Retinal pigment epithelial cell (primary cell): Measurements from ENCODE around the gene PNMA6E.

Experiments
- DNase-seq: peaks from one replicate; pipeline ENCODE4 v3.0.0-alpha.2; 2010; ENCODE audit warnings: low read depth
- H3K4me3 ChIP-seq: 2 replicates; pipeline ENCODE4 v1.5.1; 2011; ENCODE audit warnings: mild to moderate bottlenecking, low read length, control low read depth, moderate library complexity
- TF ChIP-seq, protein P1 (sequence below): conservative IDR thresholded peaks from 2 replicates; pipeline ENCODE4 v1.5.1; 2011; ENCODE audit warnings: low read depth, low read length, control low read depth, inconsistent platforms

Gene PNMA6E

GRCh38 chrX:153361781-153362397 is 39.3 kb downstream of the PNMA6E start:
- DNase-seq = peak; percentile 62
- TF ChIP-seq, protein P1, sequence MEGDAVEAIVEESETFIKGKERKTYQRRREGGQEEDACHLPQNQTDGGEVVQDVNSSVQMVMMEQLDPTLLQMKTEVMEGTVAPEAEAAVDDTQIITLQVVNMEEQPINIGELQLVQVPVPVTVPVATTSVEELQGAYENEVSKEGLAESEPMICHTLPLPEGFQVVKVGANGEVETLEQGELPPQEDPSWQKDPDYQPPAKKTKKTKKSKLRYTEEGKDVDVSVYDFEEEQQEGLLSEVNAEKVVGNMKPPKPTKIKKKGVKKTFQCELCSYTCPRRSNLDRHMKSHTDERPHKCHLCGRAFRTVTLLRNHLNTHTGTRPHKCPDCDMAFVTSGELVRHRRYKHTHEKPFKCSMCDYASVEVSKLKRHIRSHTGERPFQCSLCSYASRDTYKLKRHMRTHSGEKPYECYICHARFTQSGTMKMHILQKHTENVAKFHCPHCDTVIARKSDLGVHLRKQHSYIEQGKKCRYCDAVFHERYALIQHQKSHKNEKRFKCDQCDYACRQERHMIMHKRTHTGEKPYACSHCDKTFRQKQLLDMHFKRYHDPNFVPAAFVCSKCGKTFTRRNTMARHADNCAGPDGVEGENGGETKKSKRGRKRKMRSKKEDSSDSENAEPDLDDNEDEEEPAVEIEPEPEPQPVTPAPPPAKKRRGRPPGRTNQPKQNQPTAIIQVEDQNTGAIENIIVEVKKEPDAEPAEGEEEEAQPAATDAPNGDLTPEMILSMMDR = no peak
- H3K4me3 ChIP-seq = no peak overlapping the region

DNA sequence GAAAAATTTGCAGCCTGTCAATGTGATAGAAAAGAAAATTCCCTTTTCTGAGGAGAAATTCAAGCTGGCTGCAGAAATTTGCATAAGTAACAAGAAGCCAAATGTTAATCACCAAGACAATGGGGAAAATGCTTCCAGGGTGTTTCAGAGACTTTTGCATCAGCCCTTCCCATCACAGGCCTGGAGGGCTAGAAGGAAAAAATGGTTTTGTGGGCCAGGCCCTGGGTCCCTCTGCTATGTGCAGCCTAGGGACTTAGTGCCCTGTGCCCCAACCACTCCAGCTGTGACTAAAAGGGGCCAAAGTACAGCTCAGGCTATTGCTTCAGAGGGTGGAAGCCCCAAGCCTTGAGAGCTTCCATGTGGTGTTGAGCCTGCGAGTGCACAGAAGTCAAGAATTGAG is 43.3 kb downstream of the PNMA6E start:
- no peak for DNase-seq
- no peak overlapping the region for H3K4me3 ChIP-seq
- TF ChIP-seq, protein P1 = no peak

GRCh38 chrX:153353416-153353815 is 47.7 kb downstream of the PNMA6E start:
- no peak overlapping the region for H3K4me3 ChIP-seq
- no peak for DNase-seq
- TF ChIP-seq, protein P1 = no peak

DNA sequence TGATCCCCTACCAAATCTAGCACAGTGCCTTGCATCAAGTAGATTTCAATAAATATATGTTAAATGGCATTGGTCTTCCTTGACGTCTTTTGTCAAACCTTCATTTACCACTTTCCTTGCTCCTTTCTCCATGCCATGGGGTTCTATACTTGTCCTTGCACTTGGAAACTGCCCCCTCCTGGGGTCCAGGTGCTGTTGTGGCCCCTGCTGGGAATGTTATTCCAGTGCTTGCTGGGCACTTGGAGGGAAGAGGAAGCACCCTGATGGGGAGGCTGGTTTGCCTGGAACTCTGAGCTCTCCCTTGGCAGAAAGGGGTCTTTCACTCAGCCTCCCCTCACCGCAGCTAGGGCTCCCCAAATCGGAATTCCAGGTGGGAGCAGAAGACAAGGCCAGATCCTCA is 48.3 kb downstream of the PNMA6E start:
- no peak overlapping the region for H3K4me3 ChIP-seq
- TF ChIP-seq, protein P1 = no peak
- DNase-seq = no peak

DNA sequence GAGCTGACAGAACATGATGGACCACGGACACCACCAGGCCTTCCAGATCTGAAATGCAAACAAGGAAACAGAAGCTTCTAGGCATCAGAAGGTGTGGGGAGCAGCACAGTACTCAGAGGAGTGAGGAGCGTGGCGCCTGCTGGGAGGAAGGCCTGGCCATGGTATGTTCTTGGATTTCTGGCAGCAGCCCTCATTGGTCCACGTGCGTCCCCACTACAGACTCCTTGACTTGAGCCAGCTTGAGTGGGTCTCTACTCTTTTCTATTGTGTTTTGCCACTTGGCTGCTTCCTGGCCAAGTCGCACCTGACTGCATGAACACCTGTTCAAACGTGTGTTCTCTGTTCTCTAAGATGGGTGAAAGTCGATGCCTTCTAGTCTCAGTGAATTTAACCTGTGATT is 49.2 kb downstream of the PNMA6E start:
- TF ChIP-seq, protein P1 = no peak
- no peak overlapping the region for H3K4me3 ChIP-seq
- no peak for DNase-seq

- no peak for DNase-seq
- TF ChIP-seq, protein P1 = no peak
- no peak overlapping the region for H3K4me3 ChIP-seq
These were observed 51.2 kb downstream of the PNMA6E start for GRCh38 chrX:153349952-153350351.

DNA sequence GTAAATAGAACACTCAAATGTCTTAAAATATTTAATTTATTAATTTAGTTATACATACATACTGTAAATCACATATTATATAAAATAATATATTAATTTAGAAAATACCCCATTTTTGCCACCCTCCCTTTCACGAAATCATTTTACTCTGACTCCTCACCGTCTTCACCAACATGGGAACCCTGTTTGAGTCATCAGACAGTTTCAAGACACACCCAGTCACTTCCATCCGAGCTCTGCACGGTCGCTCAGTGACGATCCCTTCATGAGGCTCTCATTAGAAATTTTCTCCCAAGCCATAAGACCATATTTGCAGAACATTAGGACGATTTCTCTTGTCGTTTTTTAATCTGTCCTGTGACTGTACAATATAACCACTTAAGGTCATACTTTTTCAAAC is 52.7 kb downstream of the PNMA6E start:
- no peak for DNase-seq
- H3K4me3 ChIP-seq = no peak overlapping the region
- TF ChIP-seq, protein P1 = no peak
